GM18505 (cell line): Measurements from ENCODE around the gene CD86.
"Not testable (repeated sequence)": the region's sequence is repeated elsewhere in the genome, so short reads cannot be mapped to it uniquely, and the experiment has no call there.

ENCODE experiments used
- ATAC-seq: cut with Tn5 transposase; IDR thresholded peaks from one replicate; pipeline ENCODE4 v1.9.1; 2021; ENCODE audit not compliant: unreplicated experiment
- POLR2A ChIP-seq: IDR thresholded peaks from 4 replicates; pipeline ENCODE4 v1.6.1; 2011; ENCODE audit warnings: borderline replicate concordance; ENCODE audit not compliant: insufficient read depth, insufficient read length; ENCODE audit errors: extremely low read depth

The CD86 gene

GRCh38 chr3:122030381-122031122 lies 24.6 kb upstream of the CD86 start:
- peak; percentile 56 for ATAC-seq
- TF ChIP-seq POLR2A = no peak

- no peak for TF ChIP-seq POLR2A
- peak; percentile 34 for ATAC-seq
Measured at GRCh38 chr3:122031123-122031468, 24.1 kb upstream of the CD86 start.

DNA sequence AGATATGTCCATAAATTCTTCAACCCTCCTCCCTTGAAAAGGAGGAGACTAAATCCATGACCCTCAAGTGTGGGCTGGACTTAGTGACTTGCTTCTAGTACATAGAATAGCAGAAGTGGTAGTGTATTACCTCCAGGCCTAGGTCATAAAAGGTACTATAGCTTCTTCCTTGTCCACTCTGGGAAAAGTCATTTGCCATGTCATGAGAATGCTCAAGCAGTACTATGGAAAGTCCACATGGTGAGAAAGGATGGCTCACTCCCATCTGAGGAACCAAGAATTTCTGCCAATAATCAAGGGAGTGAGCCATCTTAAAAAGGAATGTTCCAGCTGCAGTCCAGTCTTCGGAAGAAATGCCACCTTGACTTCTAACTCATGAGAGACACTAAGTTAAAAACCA lies 22.6 kb upstream of the CD86 start:
- no peak for TF ChIP-seq POLR2A
- ATAC-seq = no peak

GRCh38 chr3:122033023-122033422 lies 22.1 kb upstream of the CD86 start:
- no peak for ATAC-seq
- TF ChIP-seq POLR2A = no peak

DNA sequence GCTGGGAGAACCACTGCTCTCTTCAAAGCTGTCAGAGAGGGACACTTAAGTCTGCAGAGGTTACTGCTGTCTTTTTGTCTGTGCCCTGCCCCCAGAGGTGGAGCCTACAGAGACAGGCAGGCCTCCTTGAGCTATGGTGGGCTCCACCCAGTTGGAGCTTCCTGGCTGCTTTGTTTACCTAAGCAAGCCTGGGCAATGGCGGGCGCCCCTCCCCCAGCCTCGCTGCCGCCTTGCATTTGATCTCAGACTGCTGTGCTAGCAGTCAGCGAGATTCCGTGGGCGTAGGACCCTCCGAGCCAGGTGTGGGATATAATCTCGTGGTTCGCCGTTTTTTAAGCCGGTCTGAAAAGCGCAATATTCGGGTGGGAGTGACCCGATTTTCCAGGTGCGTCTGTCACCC lies 7.9 kb upstream of the CD86 start:
- not testable (repeated sequence) for ATAC-seq

GRCh38 chr3:122047773-122048172 lies 7.4 kb upstream of the CD86 start:
- not testable (repeated sequence) for ATAC-seq

GRCh38 chr3:122052968-122053367 lies 2.2 kb upstream of the CD86 start:
- ATAC-seq = no peak
- TF ChIP-seq POLR2A = no peak

GRCh38 chr3:122057671-122058070 lies 2.5 kb downstream of the CD86 start:
- no peak for TF ChIP-seq POLR2A
- no peak for ATAC-seq

GRCh38 chr3:122058294-122058693 lies 3.1 kb downstream of the CD86 start:
- no peak for ATAC-seq
- TF ChIP-seq POLR2A = no peak

- TF ChIP-seq POLR2A = no peak
- ATAC-seq = no peak
Measured at GRCh38 chr3:122060040-122060698, 5.0 kb downstream of the CD86 start.

- no peak for ATAC-seq
- no peak for TF ChIP-seq POLR2A
Measured at GRCh38 chr3:122063908-122064307, 8.7 kb downstream of the CD86 start.

DNA sequence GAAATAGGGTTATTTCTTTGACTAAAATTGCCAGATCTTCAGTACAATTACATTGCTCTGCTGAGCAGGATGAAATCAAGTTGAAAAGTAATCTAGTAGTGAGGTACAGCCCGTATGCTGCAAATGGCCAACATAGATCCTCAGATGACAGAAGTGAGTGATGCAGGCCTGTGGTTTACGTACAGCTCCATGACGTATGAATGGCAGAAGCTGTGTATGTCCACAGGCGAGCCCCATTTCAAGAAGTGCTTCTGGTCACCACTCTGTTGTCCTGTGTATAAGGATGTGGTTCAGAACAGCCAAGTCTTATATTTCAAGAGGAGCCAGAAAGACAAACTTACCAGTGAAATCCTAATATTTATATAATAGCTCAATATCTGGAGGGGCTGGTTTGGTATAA lies 9.2 kb downstream of the CD86 start:
- no peak for ATAC-seq
- TF ChIP-seq POLR2A = no peak

DNA sequence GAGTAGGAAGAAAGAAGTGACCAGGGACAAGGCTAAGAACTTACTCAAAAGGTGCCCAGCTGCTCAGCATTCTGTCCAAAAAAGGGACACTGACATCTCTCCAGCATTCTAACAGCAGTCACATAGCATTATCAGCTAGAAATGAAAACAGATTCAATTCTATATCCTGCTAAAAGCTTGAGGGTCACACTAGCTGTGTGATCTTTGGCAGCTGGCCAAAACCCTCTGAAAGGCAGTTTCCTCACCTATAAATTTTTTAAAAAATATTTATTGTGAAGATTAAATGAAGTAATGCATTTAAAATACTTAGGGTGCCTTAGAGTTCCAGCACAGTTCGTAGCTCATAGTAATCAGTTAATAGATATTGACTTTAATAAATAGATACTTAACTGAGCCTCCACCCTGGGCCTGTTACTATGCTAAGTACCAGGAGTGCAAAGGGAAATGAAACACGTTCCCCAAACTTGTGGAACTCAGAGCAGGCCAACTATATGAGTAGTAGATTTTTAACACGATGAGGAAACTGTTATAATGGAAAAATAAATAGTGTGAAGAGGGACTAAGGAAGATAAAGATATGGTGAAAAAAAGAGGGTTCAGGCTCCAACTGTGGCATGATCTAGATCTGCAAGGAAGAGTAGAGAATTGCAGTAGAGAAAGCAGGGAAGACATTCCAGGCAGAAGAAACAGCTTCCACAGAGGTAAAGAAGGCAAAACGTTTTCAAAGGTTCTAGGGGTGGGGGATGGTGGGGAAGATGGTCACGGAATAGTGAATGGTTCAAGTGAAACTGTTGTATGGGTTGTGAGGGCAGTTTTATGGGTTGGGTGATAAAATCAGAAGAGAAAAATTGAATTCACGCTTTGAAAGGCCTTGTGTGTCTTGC lies 11.4 kb downstream of the CD86 start:
- no peak for ATAC-seq
- no peak for TF ChIP-seq POLR2A

- no peak for ATAC-seq
- no peak for TF ChIP-seq POLR2A
Measured at GRCh38 chr3:122067214-122067550, 12.0 kb downstream of the CD86 start.
